SU-DHL-6 (cell line): Measurements from ENCODE around the gene ELP5.

Experiments used
- H2AFZ ChIP-seq: fragments of 200-600 bp; sonication (generic); 2 replicates; pipeline ENCODE4 v1.6.1; 2014; ENCODE audit warnings: low read depth, mild to moderate bottlenecking, moderate library complexity, mixed read lengths, antibody characterized with exemption, low read length; ENCODE audit not compliant: severe bottlenecking
- H3F3A ChIP-seq: fragments of 200-600 bp; shearing (Covaris generic); 2 replicates; pipeline ENCODE4 v1.6.0; 2016; ENCODE audit warnings: antibody characterized with exemption, mild to moderate bottlenecking; ENCODE audit not compliant: insufficient read depth
- H3K27ac ChIP-seq: fragments of 200-600 bp; sonication (generic); 2 replicates; pipeline ENCODE4 v1.5.1; 2016; ENCODE audit warnings: low read depth, mild to moderate bottlenecking, low read length, moderate library complexity, mixed read lengths
- H3K27me3 ChIP-seq: fragments of 200-600 bp; sonication (generic), shearing (Covaris generic); 2 replicates; pipeline ENCODE4 v1.6.0; 2014; ENCODE audit warnings: mild to moderate bottlenecking, low read length
- H3K36me3 ChIP-seq: fragments of 200-600 bp; sonication (generic); 2 replicates; pipeline ENCODE4 v1.6.1; 2014; ENCODE audit warnings: mild to moderate bottlenecking, low read length, mixed read lengths
- H3K4me2 ChIP-seq: fragments of 300-600, 200-600 bp; shearing (Covaris generic), sonication (generic); 2 replicates; pipeline ENCODE4 v1.6.0; 2014; ENCODE audit warnings: low read length, low read depth, mild to moderate bottlenecking; ENCODE audit not compliant: poor library complexity, severe bottlenecking
- H3K4me3 ChIP-seq: fragments of 200-600 bp; sonication (generic); 2 replicates; pipeline ENCODE4 v1.5.1; 2014; ENCODE audit warnings: antibody characterized with exemption, low read length, mild to moderate bottlenecking, mixed read lengths; ENCODE audit not compliant: insufficient read depth, poor library complexity, severe bottlenecking
- H3K79me2 ChIP-seq: fragments of 200-600 bp; sonication (generic); 2 replicates; pipeline ENCODE4 v1.6.1; 2014; ENCODE audit warnings: mild to moderate bottlenecking, low read length, moderate library complexity; ENCODE audit not compliant: insufficient read depth
- H3K9ac ChIP-seq: fragments of 200-600 bp; sonication (generic); 2 replicates; pipeline ENCODE4 v1.7.0; 2014; ENCODE audit warnings: mild to moderate bottlenecking, low read length
- H3K9me2 ChIP-seq: fragments of 200-600 bp; sonication (generic); replicated peaks from 2 replicates; pipeline ENCODE4 v1.6.1; 2014; ENCODE audit warnings: low read length; ENCODE audit not compliant: insufficient read depth
- H3K9me3 ChIP-seq: fragments of 200-600 bp; sonication (generic); 2 replicates; pipeline ENCODE4 v1.6.1; 2014; ENCODE audit warnings: low read length, mixed read lengths; ENCODE audit not compliant: insufficient read depth
- H4K20me1 ChIP-seq: fragments of 200-600 bp; sonication (generic); 2 replicates; pipeline ENCODE4 v1.6.1; 2014; ENCODE audit warnings: low read depth, mild to moderate bottlenecking, antibody characterized with exemption, low read length, moderate library complexity, mixed read lengths
- EZH2phosphoT487 ChIP-seq: fragments of 200-600 bp; sonication (generic), shearing (Covaris generic); conservative IDR thresholded peaks from 2 replicates; pipeline ENCODE4 v1.6.1; 2018; ENCODE audit warnings: mild to moderate bottlenecking, antibody characterized with exemption, low read length, moderate library complexity, mixed read lengths
- TF ChIP-seq, protein P1 (sequence below): fragments of 200-600 bp; sonication (generic); IDR thresholded peaks from one replicate; pipeline ENCODE4 v1.5.1; 2017; ENCODE audit warnings: antibody characterized with exemption, mild to moderate bottlenecking, low read length, moderate library complexity; ENCODE audit not compliant: insufficient read depth, poor library complexity, severe bottlenecking

Gene ELP5

DNA sequence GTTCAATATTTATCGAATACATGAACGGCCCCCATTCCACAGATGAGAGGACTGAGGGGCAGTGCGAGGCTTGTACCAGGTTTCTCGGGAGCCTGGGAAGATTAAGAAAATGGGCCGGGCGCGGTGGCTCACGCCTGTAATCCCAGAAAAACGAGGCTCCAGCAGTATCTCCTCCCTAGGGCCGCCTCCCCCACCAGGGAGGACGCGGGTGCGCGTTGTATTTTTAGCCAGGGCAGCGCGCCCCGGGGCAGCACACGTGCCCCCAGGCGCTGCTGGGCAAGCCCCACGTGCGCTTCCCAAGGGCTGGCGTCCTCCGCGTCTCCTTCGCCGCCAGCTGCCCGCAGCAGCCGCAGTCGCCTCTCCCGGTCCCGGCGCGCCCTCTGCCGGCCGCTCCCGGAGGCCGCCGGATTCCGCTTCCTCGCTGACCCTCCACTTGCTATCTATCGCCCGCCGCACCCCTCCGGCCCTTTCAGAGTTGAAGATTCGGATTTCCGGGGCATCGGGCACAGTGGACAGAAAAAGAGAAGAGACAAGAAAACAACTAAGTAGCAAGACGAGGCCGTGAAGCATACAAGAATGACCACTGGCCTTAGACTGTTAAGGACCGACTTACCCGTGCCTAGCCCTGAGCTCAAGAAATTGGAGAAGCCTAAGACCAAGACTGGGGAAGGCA is 44.3 kb downstream of the ELP5 start:
- no peaks in the 10 kb centered on the region for H3K36me3 ChIP-seq
- no peak overlapping the region for H3K4me3 ChIP-seq
- H3K9ac ChIP-seq: no peak overlapping the region
- no peaks in the 10 kb centered on the region for H3K9me2 ChIP-seq
- no peaks in the 10 kb centered on the region for H3K79me2 ChIP-seq
- no peaks in the 10 kb centered on the region for H3K27me3 ChIP-seq
- H4K20me1 ChIP-seq: no peaks in the 10 kb centered on the region
- peak overlapping the region; percentile 42 for H2AFZ ChIP-seq
- no peaks in the 10 kb centered on the region for H3F3A ChIP-seq
- peak overlapping the region; percentile 30 for H3K4me2 ChIP-seq
- no peaks in the 10 kb centered on the region for H3K9me3 ChIP-seq
- H3K27ac ChIP-seq: no peak overlapping the region
- TF ChIP-seq, protein P1, sequence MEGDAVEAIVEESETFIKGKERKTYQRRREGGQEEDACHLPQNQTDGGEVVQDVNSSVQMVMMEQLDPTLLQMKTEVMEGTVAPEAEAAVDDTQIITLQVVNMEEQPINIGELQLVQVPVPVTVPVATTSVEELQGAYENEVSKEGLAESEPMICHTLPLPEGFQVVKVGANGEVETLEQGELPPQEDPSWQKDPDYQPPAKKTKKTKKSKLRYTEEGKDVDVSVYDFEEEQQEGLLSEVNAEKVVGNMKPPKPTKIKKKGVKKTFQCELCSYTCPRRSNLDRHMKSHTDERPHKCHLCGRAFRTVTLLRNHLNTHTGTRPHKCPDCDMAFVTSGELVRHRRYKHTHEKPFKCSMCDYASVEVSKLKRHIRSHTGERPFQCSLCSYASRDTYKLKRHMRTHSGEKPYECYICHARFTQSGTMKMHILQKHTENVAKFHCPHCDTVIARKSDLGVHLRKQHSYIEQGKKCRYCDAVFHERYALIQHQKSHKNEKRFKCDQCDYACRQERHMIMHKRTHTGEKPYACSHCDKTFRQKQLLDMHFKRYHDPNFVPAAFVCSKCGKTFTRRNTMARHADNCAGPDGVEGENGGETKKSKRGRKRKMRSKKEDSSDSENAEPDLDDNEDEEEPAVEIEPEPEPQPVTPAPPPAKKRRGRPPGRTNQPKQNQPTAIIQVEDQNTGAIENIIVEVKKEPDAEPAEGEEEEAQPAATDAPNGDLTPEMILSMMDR: peak; percentile 89
- no peak for TF ChIP-seq EZH2phosphoT487

DNA sequence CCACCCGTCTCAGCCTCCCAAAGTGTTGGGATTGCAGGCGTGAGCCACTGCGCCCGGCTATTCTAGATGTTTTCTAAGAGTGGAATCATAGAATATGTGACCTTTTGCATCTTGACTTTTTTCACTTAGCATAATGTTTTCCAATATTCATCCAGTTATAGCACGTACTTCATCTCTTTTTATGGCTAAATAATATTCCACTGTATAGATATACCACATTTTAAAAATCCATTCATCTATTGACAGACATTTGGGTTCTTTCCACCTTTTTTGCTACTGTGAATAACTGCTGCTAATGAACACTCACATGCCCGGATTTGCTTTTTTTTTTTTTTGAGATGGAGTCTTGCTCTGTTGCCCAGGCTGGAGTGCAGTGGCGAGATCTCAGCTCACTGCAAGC is 52.2 kb downstream of the ELP5 start:
- H3K36me3 ChIP-seq: peaks cover 6% of the 10 kb centered on the region
- no peak overlapping the region for H3K4me2 ChIP-seq
- H3K4me3 ChIP-seq: no peak overlapping the region
- peaks cover 2% of the 10 kb centered on the region for H4K20me1 ChIP-seq
- H3K27ac ChIP-seq: no peak overlapping the region
- no peaks in the 10 kb centered on the region for H3K9me2 ChIP-seq
- no peak for TF ChIP-seq EZH2phosphoT487
- TF ChIP-seq, protein P1: no peak
- no peaks in the 10 kb centered on the region for H3K27me3 ChIP-seq
- H3F3A ChIP-seq: peaks cover 18% of the 10 kb centered on the region
- no peak overlapping the region for H3K9ac ChIP-seq
- no peaks in the 10 kb centered on the region for H3K9me3 ChIP-seq
- H2AFZ ChIP-seq: no peak overlapping the region
- peaks cover 18% of the 10 kb centered on the region for H3K79me2 ChIP-seq

DNA sequence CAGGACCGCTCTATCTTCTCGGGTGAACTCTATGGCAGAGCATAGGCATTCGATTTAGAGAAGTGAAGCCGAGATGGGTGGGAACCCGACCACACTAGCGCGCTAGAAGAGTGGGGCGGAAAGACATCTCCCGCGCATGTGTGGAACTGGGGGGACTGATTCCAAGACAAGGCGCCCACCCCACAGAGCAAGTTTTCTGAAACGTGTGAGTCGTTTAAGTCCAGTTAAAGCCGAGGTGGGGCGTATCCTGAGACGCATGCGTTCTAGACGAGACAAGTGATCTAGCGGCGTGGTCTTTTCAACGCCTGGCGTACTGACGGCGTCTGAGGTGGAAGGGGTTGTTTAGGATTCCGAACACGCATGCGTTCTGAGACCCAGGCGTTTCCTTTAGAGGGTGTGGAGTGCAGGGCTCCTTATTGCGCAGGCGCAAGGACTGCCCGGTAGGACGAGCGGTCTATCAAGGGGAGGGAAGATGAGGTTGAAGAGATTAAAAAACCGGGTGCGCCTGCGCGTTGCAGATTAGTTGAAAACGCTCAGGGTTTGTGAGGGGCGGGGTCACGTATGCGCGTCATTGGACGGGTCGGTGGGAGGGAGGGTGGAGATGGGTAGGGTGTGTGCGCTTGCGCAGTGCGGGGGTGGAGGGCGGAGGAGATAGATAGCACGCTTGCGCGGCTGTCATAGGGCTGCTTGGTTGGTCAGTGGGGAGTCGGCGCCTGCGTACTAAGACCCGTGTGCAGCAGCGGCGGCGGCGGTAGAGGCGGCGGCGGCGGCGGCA is 55.1 kb downstream of the ELP5 start, which contains the start of gene EIF5A:
TSS of gene EIF5A (plus strand) at position 718 of the 775 bp plus-strand sequence. CDS start 2,008 bp downstream, outside the sequence.
- peak within 1 kb of the TSS; percentile 86 for H3K4me3 ChIP-seq
- H3K79me2 ChIP-seq: peaks cover 38% of the 10 kb centered on the region
- H3K27ac ChIP-seq: peak within 1 kb of the TSS; percentile 93
- H3K4me2 ChIP-seq: peak within 1 kb of the TSS; percentile 88
- H3K36me3 ChIP-seq: peaks cover 24% of the 10 kb centered on the region
- peaks cover 19% of the 10 kb centered on the region for H4K20me1 ChIP-seq
- peak within 1 kb of the TSS; percentile 91 for H2AFZ ChIP-seq
- TF ChIP-seq, protein P1: no peak
- TF ChIP-seq EZH2phosphoT487: no peak
- no peaks in the 10 kb centered on the region for H3K9me3 ChIP-seq
- H3K27me3 ChIP-seq: no peaks in the 10 kb centered on the region
- H3K9ac ChIP-seq: peak within 1 kb of the TSS; percentile 96
- H3K9me2 ChIP-seq: no peaks in the 10 kb centered on the region
- H3F3A ChIP-seq: peaks cover 43% of the 10 kb centered on the region
